OCI-LY7 (cell line): ENCODE data around the gene NAPB. TPM values are rescaled to one million over a fixed set of nuclear protein-coding genes. Genes with fewer than 3 reads are reported as not detected.

Experiments used
- BruUV-seq: library from RNA; stranded (reverse); fragments of 400-500 nt; replicated peaks from 2 replicates; lab custom pipeline; 2021; lab: Mats Ljungman, UMichigan
- CTCF ChIA-PET: fragments of 300-600 bp; sonication (Branson Sonifier 250); formaldehyde crosslinking; loops from one replicate; lab custom pipeline; 2022; ENCODE audit warnings: antibody characterized with exemption; ENCODE audit not compliant: unreplicated experiment; lab: Charles Lee
- POLR2A ChIA-PET: fragments of 300-600 bp; sonication (Branson Sonifier 250); formaldehyde crosslinking; loops from one replicate; lab custom pipeline; 2022; ENCODE audit warnings: antibody characterized with exemption; lab: Charles Lee
- DNase-seq: peaks from one replicate; pipeline ENCODE4 v3.0.0-alpha.2; 2015; ENCODE audit warnings: low spot score
- H2AFZ ChIP-seq: fragments of 200-600 bp; sonication (generic), shearing (Covaris generic); 2 replicates; pipeline ENCODE4 v1.6.1; 2014; ENCODE audit warnings: mild to moderate bottlenecking, antibody characterized with exemption, low read length, moderate library complexity
- H3K27ac ChIP-seq: fragments of 200-600 bp; sonication (generic); 2 replicates; pipeline ENCODE4 v1.5.1; 2014; ENCODE audit warnings: mixed run types, low read depth, mild to moderate bottlenecking, moderate library complexity, low read length, inconsistent platforms; ENCODE audit not compliant: poor library complexity, severe bottlenecking
- H3K36me3 ChIP-seq: fragments of 200-600 bp; sonication (generic); 2 replicates; pipeline ENCODE4 v1.6.1; 2014; ENCODE audit warnings: mild to moderate bottlenecking, antibody characterized with exemption, low read length, moderate library complexity, mixed read lengths; ENCODE audit not compliant: insufficient read depth
- H3K4me1 ChIP-seq: fragments of 200-600 bp; sonication (generic); 2 replicates; pipeline ENCODE4 v1.5.1; 2014; ENCODE audit warnings: mild to moderate bottlenecking, low read length; ENCODE audit not compliant: insufficient read depth, poor library complexity, severe bottlenecking
- H3K4me2 ChIP-seq: fragments of 200-600 bp; sonication (generic); 2 replicates; pipeline ENCODE4 v1.6.1; 2014; ENCODE audit warnings: mild to moderate bottlenecking, low read length
- H3K4me3 ChIP-seq: fragments of 200-600 bp; sonication (generic); 2 replicates; pipeline ENCODE4 v1.5.1; 2014; ENCODE audit warnings: mild to moderate bottlenecking, low read depth, low read length; ENCODE audit not compliant: poor library complexity, severe bottlenecking
- H3K79me2 ChIP-seq: fragments of 200-600 bp; sonication (generic); 2 replicates; pipeline ENCODE4 v1.6.1; 2016; ENCODE audit warnings: low read depth, mild to moderate bottlenecking, low read length, moderate library complexity, mixed read lengths; ENCODE audit not compliant: insufficient read depth
- H3K9me2 ChIP-seq: fragments of 200-600 bp; sonication (generic); 2 replicates; pipeline ENCODE4 v1.6.1; 2016; ENCODE audit warnings: mild to moderate bottlenecking, low read length, mixed read lengths; ENCODE audit not compliant: insufficient read depth
- H3K9me3 ChIP-seq: fragments of 200-600 bp; sonication (generic); 2 replicates; pipeline ENCODE4 v1.6.1; 2014; ENCODE audit warnings: mild to moderate bottlenecking, mixed run types, low read length, mixed read lengths
- H4K20me1 ChIP-seq: fragments of 200-600 bp; sonication (generic); 2 replicates; pipeline ENCODE4 v1.6.1; 2014; ENCODE audit warnings: mild to moderate bottlenecking, antibody characterized with exemption, low read length, moderate library complexity, mixed read lengths; ENCODE audit not compliant: insufficient read depth
- CTCF ChIP-seq: fragments of 200-600 bp; sonication (generic); conservative IDR thresholded peaks from 2 replicates; pipeline ENCODE4 v1.5.1; 2014; ENCODE audit warnings: mild to moderate bottlenecking, antibody characterized with exemption, low read length, moderate library complexity, mixed read lengths
- EZH2phosphoT487 ChIP-seq: fragments of 200-600 bp; sonication (generic); IDR thresholded peaks from 2 replicates; pipeline ENCODE4 v1.6.1; 2018; ENCODE audit warnings: low read depth, borderline replicate concordance, mild to moderate bottlenecking, mixed run types, antibody characterized with exemption, low read length, moderate library complexity, mixed read lengths
- intact Hi-C: fragments of 100-400 bp; cut with micrococcal nuclease; formaldehyde crosslinking; loops from one replicate; pipeline ENCODE4 v1.10.0; 2022; ENCODE audit not compliant: unreplicated experiment
- total RNA-seq, 2 experiments: library from RNA; depleted of rRNA in 1 of 2; stranded (reverse); fragments of >200 nt in 1 of 2; shearing (Covaris generic) in 1 of 2; gene quantifications; 2 replicates each; pipeline ENCODE4 v1.2.3, GENCODE V29; 2014 to 2022

The NAPB gene
- total RNA-seq, 2 experiments from 2014 or later = 9.3 to 12.1 TPM

- Histone ChIP-seq H3K4me2 (no peak overlapping the region), H3K79me2 (peaks cover 73% of the 10 kb centered on the region), H3K9me2 (no peaks in the 10 kb centered on the region), H2AFZ (no peak overlapping the region), H3K36me3 (peaks cover 5% of the 10 kb centered on the region), H3K4me1 (peaks cover 7% of the 10 kb centered on the region), H4K20me1 (peaks cover 20% of the 10 kb centered on the region), H3K4me3 (no peak overlapping the region), H3K9me3 (no peaks in the 10 kb centered on the region), H3K27ac (no peak overlapping the region)
- no TSS peak for BruUV-seq
- ChIA-PET CTCF (no interaction called here), POLR2A (interaction anchor here (0.5 kb wide), 1 partner anchor 32 kb away, joined by 3 read pairs; no protein-coding TSS in a partner anchor)
- intact Hi-C loops = no loop called here
- TF ChIP-seq EZH2phosphoT487 (no peak), CTCF (no peak)
- no peak for DNase-seq
These were observed 6.6 kb downstream of the NAPB start for GRCh38 chr20:23414526-23415188.

DNA sequence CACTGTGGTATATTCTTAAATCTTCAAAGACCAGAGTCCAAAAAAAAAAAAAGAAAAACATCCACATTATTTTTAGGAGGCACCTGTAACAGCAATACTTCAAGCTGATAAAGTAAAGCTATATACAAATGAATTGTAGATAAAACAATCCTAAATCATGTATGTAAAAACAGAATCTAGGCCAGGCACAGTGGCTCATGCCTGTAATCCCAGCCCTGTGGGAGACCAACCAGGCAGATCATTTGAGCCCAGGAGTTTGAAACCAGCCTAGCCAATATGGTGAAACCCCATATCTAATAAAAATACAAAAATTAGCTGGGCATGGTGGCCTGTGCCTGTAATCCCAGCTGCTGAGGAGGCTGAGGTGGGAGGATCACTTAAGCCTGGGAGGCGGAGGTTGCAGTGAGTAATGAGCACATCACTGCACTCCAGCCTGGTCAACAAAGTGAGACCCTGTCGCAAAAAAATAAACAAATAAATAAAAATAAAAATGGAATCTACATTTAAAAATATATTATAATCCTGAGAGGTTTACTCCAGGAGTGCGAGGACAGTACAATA is 7.3 kb downstream of the NAPB start:
- Histone ChIP-seq H3K9me3 (no peaks in the 10 kb centered on the region), H4K20me1 (peaks cover 17% of the 10 kb centered on the region), H3K4me2 (no peak overlapping the region), H2AFZ (no peak overlapping the region), H3K27ac (no peak overlapping the region), H3K36me3 (peaks cover 5% of the 10 kb centered on the region), H3K4me3 (no peak overlapping the region), H3K79me2 (peaks cover 75% of the 10 kb centered on the region), H3K4me1 (no peaks in the 10 kb centered on the region), H3K9me2 (no peaks in the 10 kb centered on the region)
- DNase-seq = no peak
- ChIA-PET POLR2A (interaction anchor here (0.5 kb wide), 1 partner anchor 32 kb away, joined by 3 read pairs; no protein-coding TSS in a partner anchor), CTCF (no interaction called here)
- no TSS peak for BruUV-seq
- TF ChIP-seq EZH2phosphoT487 = no peak
- no peak for TF ChIP-seq CTCF
- intact Hi-C loops = no loop called here

- H3K4me3 ChIP-seq = no peak overlapping the region
- POLR2A ChIA-PET = interaction anchor here (0.8 to 1.3 kb wide), 2 partner anchors 20 to 48 kb away, joined by 3 read pairs; no protein-coding TSS in a partner anchor
- H3K9me3 ChIP-seq = no peaks in the 10 kb centered on the region
- peaks cover 11% of the 10 kb centered on the region; the same call in 1 of the 2 replicates for H3K36me3 ChIP-seq
- CTCF ChIA-PET = no interaction called here
- intact Hi-C loops = no loop called here
- H3K9me2 ChIP-seq = no peaks in the 10 kb centered on the region
- H3K27ac ChIP-seq = no peak overlapping the region
- no peak overlapping the region for H3K4me2 ChIP-seq
- peaks cover 16% of the 10 kb centered on the region for H4K20me1 ChIP-seq
- no peaks in the 10 kb centered on the region for H3K4me1 ChIP-seq
- no peak for DNase-seq
- H2AFZ ChIP-seq = no peak overlapping the region
- peaks cover 83% of the 10 kb centered on the region for H3K79me2 ChIP-seq
- BruUV-seq = no TSS peak
- TF ChIP-seq CTCF = no peak
- no peak for TF ChIP-seq EZH2phosphoT487
These were observed 9.3 kb downstream of the NAPB start for GRCh38 chr20:23412026-23412425.
